Measurements from ENCODE around the gene SFXN1.

Gene SFXN1

GRCh38 chr5:175466700-175467318 is 11.6 kb upstream of the SFXN1 start:
- no peak for DNase-seq

GRCh38 chr5:175467983-175468690 is 10.2 kb upstream of the SFXN1 start:
- DNase-seq: no peak

GRCh38 chr5:175468892-175469291 is 9.5 kb upstream of the SFXN1 start:
- no peak for DNase-seq

DNA sequence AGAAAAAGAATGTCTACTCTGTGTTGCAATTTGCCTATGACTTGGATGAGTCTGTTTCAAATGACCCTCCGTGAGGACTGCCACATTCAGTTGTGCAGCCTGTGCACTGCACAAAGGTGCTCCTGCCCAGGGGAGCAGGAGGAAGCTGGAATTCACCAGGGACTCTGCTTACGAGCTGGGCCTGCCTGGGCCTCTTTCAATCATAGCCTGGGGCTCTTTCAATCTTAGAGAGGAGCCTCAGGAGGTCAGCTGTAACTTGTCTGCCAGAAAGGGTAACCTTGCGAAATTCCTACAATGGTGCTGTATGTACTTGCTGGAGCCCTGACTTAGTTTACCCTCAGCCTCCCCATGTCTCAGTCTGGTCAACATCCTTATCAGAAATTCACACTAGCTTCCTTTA is 8.4 kb upstream of the SFXN1 start:
- DNase-seq: no peak

DNA sequence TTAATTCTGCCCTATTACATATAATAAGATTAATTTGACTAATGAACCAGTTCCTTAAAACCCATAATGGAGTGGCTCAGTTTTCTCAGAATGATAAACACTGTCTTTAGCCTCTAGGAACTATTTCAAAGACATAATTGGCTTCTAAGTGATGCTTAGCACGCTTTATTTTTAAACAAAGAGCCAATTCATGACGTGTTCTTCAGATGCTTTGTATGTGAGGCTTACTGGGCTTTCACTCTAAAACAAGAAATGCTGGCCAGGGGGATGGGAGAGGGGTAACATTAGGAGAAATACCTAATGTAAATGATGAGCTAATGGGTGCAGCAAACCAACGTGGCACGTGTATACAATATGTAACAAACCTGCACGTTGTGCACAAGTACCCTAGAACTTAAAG is 7.6 kb upstream of the SFXN1 start:
- DNase-seq: no peak

DNA sequence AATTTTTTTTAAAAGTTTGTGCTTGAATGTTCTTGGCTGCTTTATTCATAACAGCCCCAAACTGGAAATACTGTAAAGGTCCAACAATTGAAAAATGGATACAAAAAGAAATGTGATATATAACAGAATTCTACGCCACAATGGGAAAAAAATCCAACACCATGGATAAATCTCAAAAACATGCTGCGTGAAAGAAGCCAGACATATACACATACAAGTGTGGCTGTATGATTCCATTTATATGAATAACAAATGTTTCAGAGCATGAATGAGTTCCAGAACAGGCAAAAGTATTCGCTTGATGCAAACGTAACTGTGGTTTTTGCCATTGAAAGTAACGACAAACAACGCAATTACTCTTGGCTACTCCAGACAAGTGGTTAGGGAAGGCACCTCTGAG is 7.2 kb upstream of the SFXN1 start:
- DNase-seq: no peak

DNA sequence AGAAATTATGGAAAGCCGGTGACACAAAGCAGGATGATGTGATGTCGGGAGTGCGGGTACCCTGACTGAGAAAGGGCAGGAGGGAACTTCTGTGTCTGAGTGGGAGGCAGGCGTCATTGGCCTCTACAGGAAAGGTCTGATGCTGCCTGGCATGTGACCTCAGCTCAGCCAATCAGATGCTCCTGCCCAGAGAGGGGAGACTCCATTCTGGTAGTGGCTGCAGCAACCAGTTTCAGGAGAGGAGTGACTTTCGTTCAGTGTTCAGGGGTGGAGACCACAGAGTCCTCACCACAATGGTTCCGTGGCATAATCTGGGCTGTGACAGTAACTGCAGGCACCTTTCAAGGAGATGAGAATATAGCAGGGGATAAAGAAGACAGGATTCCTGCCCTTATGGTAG is 6.7 kb upstream of the SFXN1 start:
- no peak for DNase-seq

GRCh38 chr5:175472378-175472777 is 6.0 kb upstream of the SFXN1 start:
- DNase-seq: no peak

- no peak for DNase-seq
Measured at GRCh38 chr5:175475248-175475647, 3.1 kb upstream of the SFXN1 start.

- no peak for DNase-seq
Measured at GRCh38 chr5:175477440-175477839, 920 bp upstream of the SFXN1 start.

- DNase-seq: no peak
Measured at GRCh38 chr5:175478008-175478383, 364 bp upstream of the SFXN1 start.

GRCh38 chr5:175479125-175479881 is 943 bp downstream of the SFXN1 start:
- DNase-seq: peak; percentile 11

DNA sequence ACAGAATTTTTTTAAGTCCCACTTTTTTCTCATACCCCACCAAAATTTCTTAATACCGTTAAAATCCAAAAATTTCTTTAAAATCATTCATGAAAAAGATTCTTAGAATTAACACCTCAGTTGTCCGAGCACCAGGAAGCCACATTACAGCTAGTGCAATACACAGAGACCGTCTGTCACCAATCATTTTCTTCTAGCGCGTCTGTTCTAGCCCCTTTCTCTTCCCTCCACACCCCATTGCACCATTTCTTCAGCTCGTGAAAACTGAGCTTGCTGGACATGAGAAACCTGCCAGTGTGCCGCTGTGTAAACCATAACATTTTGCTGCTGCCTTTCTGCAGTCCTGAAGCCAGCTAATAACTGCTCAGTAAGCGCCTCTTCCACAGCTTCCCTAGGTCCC is 5.0 kb downstream of the SFXN1 start:
- DNase-seq: no peak

GRCh38 chr5:175484322-175484721 is 6.0 kb downstream of the SFXN1 start:
- DNase-seq: no peak

- no peak for DNase-seq
Measured at GRCh38 chr5:175484829-175485228, 6.5 kb downstream of the SFXN1 start.

- DNase-seq: no peak
Measured at GRCh38 chr5:175485631-175486030, 7.3 kb downstream of the SFXN1 start.

GRCh38 chr5:175487514-175488222 is 9.3 kb downstream of the SFXN1 start:
- no peak for DNase-seq

- DNase-seq: no peak
Measured at GRCh38 chr5:175489693-175490443, 11.5 kb downstream of the SFXN1 start.

- DNase-seq: no peak
Measured at GRCh38 chr5:175491223-175491622, 12.9 kb downstream of the SFXN1 start.

GRCh38 chr5:175493260-175493659 is 14.9 kb downstream of the SFXN1 start:
- no peak for DNase-seq

DNA sequence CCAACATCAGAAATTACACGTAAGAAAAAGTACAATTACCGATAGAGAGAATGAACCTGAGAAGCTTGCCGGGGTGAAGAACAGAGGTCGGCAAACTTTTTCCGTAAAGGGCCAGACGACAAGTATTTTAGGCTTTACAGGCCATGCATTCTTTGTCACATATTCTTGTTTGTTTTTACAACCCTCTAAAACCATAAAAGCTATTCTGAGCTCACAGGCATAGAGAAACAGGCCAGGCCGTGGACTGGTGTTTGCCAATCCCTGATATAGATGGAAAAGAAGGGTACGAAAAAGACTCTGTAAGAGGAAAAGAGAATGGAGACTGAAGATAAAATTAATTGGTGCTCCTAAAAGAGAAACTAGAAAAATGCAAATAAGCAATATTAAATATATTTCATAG is 15.4 kb downstream of the SFXN1 start:
- DNase-seq: no peak

DNA sequence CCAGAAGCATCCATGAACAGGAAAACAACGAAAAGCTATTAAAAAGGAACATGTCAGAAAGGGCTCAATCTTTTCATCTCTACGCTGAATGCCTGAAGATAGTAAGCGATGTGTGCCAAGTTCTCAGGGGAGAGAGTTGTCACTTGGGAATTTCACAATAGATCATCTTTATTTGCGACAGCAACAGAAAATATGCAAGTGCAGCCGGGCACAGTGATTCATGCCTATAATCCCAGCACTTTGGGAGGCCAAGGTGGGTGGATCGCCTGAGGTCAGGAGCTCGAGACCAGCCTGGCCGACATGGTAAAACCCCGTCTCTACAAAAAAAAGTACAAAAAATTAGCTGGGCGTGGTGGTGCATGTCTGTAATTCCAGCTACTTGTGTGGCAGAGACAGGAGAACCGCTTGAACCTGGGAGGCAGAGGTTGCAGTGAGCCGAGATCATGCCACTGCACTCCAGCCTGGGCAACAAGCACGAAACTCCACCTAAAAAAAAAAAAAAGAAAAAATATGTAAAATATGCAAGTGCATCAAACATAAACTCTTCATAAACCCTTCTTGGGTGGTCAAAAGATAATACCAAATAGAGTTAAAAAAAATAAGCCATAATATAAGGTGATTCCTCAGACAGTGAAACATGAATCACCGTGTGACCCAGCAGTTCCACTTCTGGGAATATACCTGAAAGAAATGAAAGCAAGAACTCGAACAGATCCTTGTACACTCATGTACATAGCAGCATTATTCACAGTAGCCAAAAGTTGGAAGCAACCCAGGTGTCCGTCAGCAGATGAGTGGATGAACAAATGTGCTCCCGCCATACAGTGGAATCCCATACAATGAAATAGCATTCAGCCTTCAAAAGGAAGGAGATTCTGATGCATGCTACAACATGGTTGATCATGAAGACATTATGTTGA is 16.2 kb downstream of the SFXN1 start:
- no peak for DNase-seq

Data from RPMI8226 (cell line).